IMR-90 (cell line): ENCODE results near the gene PRXL2B. TPM values are rescaled to one million over a fixed set of nuclear protein-coding genes. Genes with fewer than 3 reads are reported as not detected.

ENCODE experiments used
- ATAC-seq: fragments of 200-7000 bp; cut with Tn5 transposase; 2 replicates; pipeline ENCODE4 v1.9.1; 2020; ENCODE audit warnings: low read depth, mild to moderate bottlenecking, moderate library complexity
- BruUV-seq: library from RNA; stranded (reverse); fragments of 400-500 nt; replicated peaks from 2 replicates; lab custom pipeline; 2021; lab: Mats Ljungman, UMichigan
- CTCF ChIA-PET: fragments of 300-600 bp; formaldehyde crosslinking; extraction: SDS; loops from one replicate; lab custom pipeline; 2021; ENCODE audit warnings: antibody characterized with exemption; lab: Yijun Ruan, JAX
- POLR2A ChIA-PET: fragments of 300-600 bp; sonication (Branson Sonifier 250); formaldehyde crosslinking; loops from one replicate; lab custom pipeline; 2022; ENCODE audit warnings: antibody characterized with exemption; ENCODE audit not compliant: unreplicated experiment; lab: Charles Lee
- DNase-seq: peaks from one replicate; pipeline ENCODE4 v3.0.0; 2013
- H2AFZ ChIP-seq: replicated peaks from 2 replicates; pipeline ENCODE3; 2013; ENCODE audit warnings: low read length, mild to moderate bottlenecking; ENCODE audit not compliant: poor library complexity
- H2AK5ac ChIP-seq: 2 replicates; pipeline ENCODE4 v1.6.1; 2013; ENCODE audit warnings: low read depth, low read length, inconsistent platforms
- H2AK9ac ChIP-seq: replicated peaks from 2 replicates; pipeline ENCODE3; 2013; ENCODE audit warnings: mild to moderate bottlenecking, low read depth, low read length, moderate library complexity; ENCODE audit not compliant: poor library complexity
- H2BK120ac ChIP-seq: 2 replicates; pipeline ENCODE4 v1.6.1; 2013; ENCODE audit warnings: low read depth, low read length, inconsistent platforms
- H2BK15ac ChIP-seq: 3 replicates; pipeline ENCODE4 v1.6.1; 2013; ENCODE audit warnings: low read depth, low read length, inconsistent platforms
- H2BK20ac ChIP-seq: 2 replicates; pipeline ENCODE4 v1.6.1; 2013; ENCODE audit warnings: low read depth, mild to moderate bottlenecking, inconsistent platforms, low read length, moderate library complexity
- H2BK5ac ChIP-seq: 2 replicates; pipeline ENCODE4 v1.6.1; 2013; ENCODE audit warnings: mild to moderate bottlenecking, low read depth, low read length, inconsistent platforms; ENCODE audit not compliant: poor library complexity, severe bottlenecking
- H3K14ac ChIP-seq: replicated peaks from 2 replicates; pipeline ENCODE4 v1.6.1; 2013; ENCODE audit warnings: low read depth, low read length, inconsistent platforms
- H3K18ac ChIP-seq: 2 replicates; pipeline ENCODE4 v1.6.1; 2013; ENCODE audit warnings: low read depth, low read length, control low read depth
- H3K23ac ChIP-seq: 2 replicates; pipeline ENCODE4 v1.6.1; 2013; ENCODE audit warnings: low read depth, low read length, inconsistent platforms
- H3K27ac ChIP-seq: 2 replicates; pipeline ENCODE4 v1.5.1; 2013; ENCODE audit warnings: mild to moderate bottlenecking, control low read depth, low read length; ENCODE audit not compliant: insufficient read depth
- H3K27me3 ChIP-seq: 2 replicates; pipeline ENCODE4 v1.6.1; 2013; ENCODE audit warnings: low read length; ENCODE audit not compliant: control insufficient read depth, insufficient read depth
- H3K36me3 ChIP-seq: 2 replicates; pipeline ENCODE4 v1.6.1; 2013; ENCODE audit warnings: low read length, mixed read lengths; ENCODE audit not compliant: control insufficient read depth, insufficient read depth
- H3K4ac ChIP-seq: 2 replicates; pipeline ENCODE4 v1.6.1; 2013; ENCODE audit warnings: low read depth, low read length, inconsistent platforms
- H3K4me1 ChIP-seq: 2 replicates; pipeline ENCODE4 v1.6.1; 2013; ENCODE audit warnings: low read length, mixed read lengths; ENCODE audit not compliant: control insufficient read depth, insufficient read depth
- H3K4me2 ChIP-seq: 2 replicates; pipeline ENCODE4 v1.6.1; 2013; ENCODE audit warnings: low read depth, mild to moderate bottlenecking, control low read depth, low read length, moderate library complexity
- H3K4me3 ChIP-seq: 2 replicates; pipeline ENCODE4 v1.5.1; 2013; ENCODE audit warnings: low read depth, mild to moderate bottlenecking, control low read depth, low read length, moderate library complexity; ENCODE audit not compliant: insufficient read depth
- H3K56ac ChIP-seq: 2 replicates; pipeline ENCODE4 v1.6.1; 2013; ENCODE audit warnings: low read length, inconsistent platforms; ENCODE audit not compliant: insufficient read depth; ENCODE audit errors: extremely low read depth
- H3K79me1 ChIP-seq, 2 experiments: 2 replicates each; pipeline ENCODE4 v1.6.1; 2013; ENCODE audit warnings: low read length in 2 of 2, inconsistent platforms in 1 of 2, low read depth in 1 of 2
- H3K9ac ChIP-seq: 2 replicates; pipeline ENCODE4 v1.6.1; 2013; ENCODE audit warnings: low read depth, low read length, control low read depth
- H3K9me1 ChIP-seq: 2 replicates; pipeline ENCODE4 v1.6.1; 2013; ENCODE audit warnings: low read length, inconsistent platforms; ENCODE audit not compliant: insufficient read depth
- H3K9me3 ChIP-seq: 2 replicates; pipeline ENCODE4 v1.6.1; 2013; ENCODE audit warnings: low read length; ENCODE audit not compliant: control insufficient read depth, insufficient read depth
- H4K20me1 ChIP-seq: 2 replicates; pipeline ENCODE4 v1.6.1; 2013; ENCODE audit warnings: low read length, inconsistent platforms; ENCODE audit not compliant: insufficient read depth
- H4K5ac ChIP-seq: 2 replicates; pipeline ENCODE4 v1.6.1; 2013; ENCODE audit warnings: mild to moderate bottlenecking, low read depth, low read length, control low read depth
- H4K8ac ChIP-seq, 2 experiments: 2 replicates each; pipeline ENCODE4 v1.6.1; 2013; ENCODE audit warnings: low read depth in 2 of 2, low read length in 2 of 2, control low read depth in 1 of 2, inconsistent platforms in 1 of 2
- H4K91ac ChIP-seq: 2 replicates; pipeline ENCODE4 v1.6.1; 2013; ENCODE audit warnings: low read depth, low read length, inconsistent platforms; ENCODE audit not compliant: insufficient read depth
- BHLHE40 ChIP-seq: fragments of 150-350 bp; IDR thresholded peaks from 2 replicates; pipeline ENCODE4 v1.6.1; 2016; ENCODE audit warnings: mild to moderate bottlenecking, low read depth, low read length
- CEBPB ChIP-seq: IDR thresholded peaks from 2 replicates; pipeline ENCODE4 v1.6.1; 2012; ENCODE audit warnings: low read depth, low read length, improper control_type of control experiment
- CHD1 ChIP-seq: IDR thresholded peaks from 2 replicates; pipeline ENCODE4 v1.6.1; 2012; ENCODE audit warnings: low read depth, low read length, improper control_type of control experiment
- FOS ChIP-seq: fragments of 150-350 bp; IDR thresholded peaks from 2 replicates; pipeline ENCODE4 v1.6.1; 2016; ENCODE audit warnings: low read depth, low read length
- MAFK ChIP-seq: IDR thresholded peaks from 2 replicates; pipeline ENCODE4 v1.6.1; 2012; ENCODE audit warnings: low read depth, low read length, improper control_type of control experiment
- MAZ ChIP-seq: IDR thresholded peaks from 2 replicates; pipeline ENCODE4 v1.6.1; 2012; ENCODE audit warnings: low read depth, mild to moderate bottlenecking, low read length, improper control_type of control experiment, moderate library complexity, borderline replicate concordance
- POLR2A ChIP-seq: IDR thresholded peaks from 2 replicates; pipeline ENCODE4 v1.6.1; 2012; ENCODE audit warnings: mild to moderate bottlenecking, low read depth, low read length
- RAD21 ChIP-seq: IDR thresholded peaks from 2 replicates; pipeline ENCODE4 v1.6.1; 2012; ENCODE audit warnings: low read length, improper control_type of control experiment
- RCOR1 ChIP-seq: IDR thresholded peaks from 2 replicates; pipeline ENCODE4 v1.6.1; 2012; ENCODE audit warnings: mild to moderate bottlenecking, low read length, improper control_type of control experiment; ENCODE audit not compliant: insufficient replicate concordance
- RFX5 ChIP-seq: IDR thresholded peaks from 2 replicates; pipeline ENCODE4 v1.8.0; 2012; ENCODE audit warnings: low read depth, mild to moderate bottlenecking, low read length, moderate library complexity
- SMC3 ChIP-seq: fragments of 150-350 bp; IDR thresholded peaks from 2 replicates; pipeline ENCODE4 v1.6.1; 2016; ENCODE audit warnings: low read depth, mild to moderate bottlenecking, antibody characterized with exemption, low read length, moderate library complexity
- WGBS, 2 experiments: methylation state at CpG; one replicate each; pipeline versions ENCODE4 v1.1.5 to v1.1.7; 2013; ENCODE audit warnings: missing lambda C conversion rate in 2 of 2; ENCODE audit not compliant: insufficient read length in 1 of 2; ENCODE audit errors: extremely low coverage in 2 of 2; 5-methylcytosine and 5-hydroxymethylcytosine counted together
- dilution Hi-C: fragments of 300-500 bp; cut with HindIII; formaldehyde crosslinking; loops from one replicate; pipeline ENCODE4 v1.14.3; 2018; ENCODE audit warnings: low sequenced_read_pairs; ENCODE audit not compliant: unreplicated experiment
- in situ Hi-C: fragments of 300-500 bp; cut with MboI; formaldehyde crosslinking; loops from 3 replicates; pipeline ENCODE4 v1.14.3; 2019; ENCODE audit warnings: low sequenced_read_pairs, inconsistent platforms, mixed read lengths
- intact Hi-C: fragments of 100-400 bp; cut with micrococcal nuclease; formaldehyde crosslinking; loops from 2 replicates; pipeline ENCODE4 v1.10.0; 2022
- polyA plus RNA-seq, 3 experiments: library from polyadenylated mRNA; depleted of rRNA; stranded (reverse); fragments of >200 nt; gene quantifications; 2 replicates each; pipeline ENCODE4 v1.2.3, GENCODE V29; 2012; ENCODE audit warnings: low replicate concordance in 1 of 3
- total RNA-seq: library from RNA; depleted of rRNA; stranded (reverse); fragments of >200 nt; gene quantifications from 2 replicates; pipeline ENCODE4 v1.2.3, GENCODE V29; 2012
- TF ChIP-seq, protein P1 (sequence below): fragments of 150-350 bp; IDR thresholded peaks from 2 replicates; pipeline ENCODE4 v1.6.1; 2016; ENCODE audit warnings: low read depth, mild to moderate bottlenecking, low read length, moderate library complexity, borderline replicate concordance
- TF ChIP-seq, protein P2 (sequence below): conservative IDR thresholded peaks from 2 replicates; pipeline ENCODE4 v1.5.1; 2012; ENCODE audit warnings: mild to moderate bottlenecking, low read depth, low read length, improper control_type of control experiment
- TF ChIP-seq, protein P3 (sequence below): fragments of 150-350 bp; IDR thresholded peaks from 2 replicates; pipeline ENCODE4 v1.6.1; 2017; ENCODE audit warnings: mild to moderate bottlenecking, antibody characterized with exemption, low read length, low read depth

Gene PRXL2B
- total and polyA plus RNA-seq, 2 of the 4 experiments (the other 2 are of a cell fraction), result 10.9 to 22.3 TPM

DNA sequence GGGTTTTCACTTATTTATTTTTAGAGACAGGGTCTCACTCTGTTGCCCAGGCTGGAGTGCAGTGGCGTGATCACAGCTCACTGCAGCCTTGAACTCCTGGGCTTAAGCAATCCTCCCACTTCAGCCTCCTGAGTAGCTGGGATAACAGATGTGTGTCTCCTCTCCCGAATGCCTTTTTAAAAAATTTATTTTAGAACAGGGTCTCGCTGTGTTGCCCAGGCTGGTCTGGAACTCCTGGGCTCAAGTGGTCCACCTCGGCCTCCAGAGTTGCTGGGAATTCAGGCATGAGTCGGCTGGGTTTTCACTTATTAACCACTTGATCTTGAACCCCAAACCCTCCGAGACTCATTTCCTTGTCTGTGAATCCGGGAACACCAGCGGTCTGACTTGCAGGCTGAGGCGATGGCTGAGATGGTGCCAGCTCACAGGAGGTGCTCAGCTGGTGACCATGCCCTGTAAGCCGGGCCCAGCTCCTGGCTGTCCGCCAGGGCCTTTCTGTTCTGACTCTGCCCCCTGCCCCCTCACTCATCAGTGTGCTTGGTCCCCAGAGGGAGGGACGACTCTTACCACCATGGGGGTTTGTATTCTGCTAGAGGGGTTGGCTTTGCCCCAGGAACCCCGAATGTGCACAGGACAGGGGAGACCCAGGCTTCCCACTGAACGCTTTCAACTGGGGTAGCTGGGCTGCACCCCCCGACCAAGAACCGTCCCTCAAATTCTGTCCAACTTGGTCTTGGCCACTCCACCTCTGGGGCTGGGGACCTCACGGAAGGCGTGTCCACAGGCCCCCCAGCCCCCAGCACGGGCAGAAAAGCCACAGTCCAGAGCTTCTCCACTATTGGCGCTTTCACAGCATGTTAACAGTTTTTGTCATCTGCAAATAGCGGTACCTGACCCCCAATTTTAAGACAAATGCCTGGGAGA, 23.7 kb downstream of the PRXL2B start:
- 30% methylated on average over 8 of the region's 21 CpGs; no CpG with 5 or more reads in 1 of the 2 experiments for WGBS, 2 experiments
- no peaks in the 10 kb centered on the region for H3K79me1 ChIP-seq
- no peaks in the 10 kb centered on the region for H4K20me1 ChIP-seq
- no peak overlapping the region for H2BK20ac ChIP-seq
- no peak overlapping the region for H3K56ac ChIP-seq
- H2AK9ac ChIP-seq, result no peak overlapping the region
- no peak overlapping the region for H2AFZ ChIP-seq
- DNase-seq (no peak), ATAC-seq (no peak)
- no peak overlapping the region for H4K91ac ChIP-seq
- H3K27me3 ChIP-seq, result no peaks in the 10 kb centered on the region; the same call in 1 of the 2 replicates
- no peak overlapping the region for H3K4me3 ChIP-seq
- BruUV-seq, result no TSS peak
- H3K9me1 ChIP-seq, result no peaks in the 10 kb centered on the region
- no peak overlapping the region for H4K8ac ChIP-seq
- no peaks in the 10 kb centered on the region for H3K4me1 ChIP-seq
- no peak overlapping the region for H4K5ac ChIP-seq
- in situ Hi-C loops (no loop called here), intact Hi-C loops (no loop called here), dilution Hi-C loops (no loop called here)
- no peak overlapping the region for H3K23ac ChIP-seq
- no peak overlapping the region for H2AK5ac ChIP-seq
- H3K36me3 ChIP-seq, result no peaks in the 10 kb centered on the region
- POLR2A ChIA-PET, result no interaction called here
- TF ChIP-seq FOS (no peak), BHLHE40 (no peak), CEBPB (no peak), CHD1 (no peak), MAFK (no peak), MAZ (no peak), RFX5 (no peak), POLR2A (no peak), RCOR1 (no peak), SMC3 (no peak), RAD21 (no peak)
- TF ChIP-seq, protein P1, sequence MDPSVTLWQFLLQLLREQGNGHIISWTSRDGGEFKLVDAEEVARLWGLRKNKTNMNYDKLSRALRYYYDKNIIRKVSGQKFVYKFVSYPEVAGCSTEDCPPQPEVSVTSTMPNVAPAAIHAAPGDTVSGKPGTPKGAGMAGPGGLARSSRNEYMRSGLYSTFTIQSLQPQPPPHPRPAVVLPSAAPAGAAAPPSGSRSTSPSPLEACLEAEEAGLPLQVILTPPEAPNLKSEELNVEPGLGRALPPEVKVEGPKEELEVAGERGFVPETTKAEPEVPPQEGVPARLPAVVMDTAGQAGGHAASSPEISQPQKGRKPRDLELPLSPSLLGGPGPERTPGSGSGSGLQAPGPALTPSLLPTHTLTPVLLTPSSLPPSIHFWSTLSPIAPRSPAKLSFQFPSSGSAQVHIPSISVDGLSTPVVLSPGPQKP, result no peak
- TF ChIP-seq, protein P2, sequence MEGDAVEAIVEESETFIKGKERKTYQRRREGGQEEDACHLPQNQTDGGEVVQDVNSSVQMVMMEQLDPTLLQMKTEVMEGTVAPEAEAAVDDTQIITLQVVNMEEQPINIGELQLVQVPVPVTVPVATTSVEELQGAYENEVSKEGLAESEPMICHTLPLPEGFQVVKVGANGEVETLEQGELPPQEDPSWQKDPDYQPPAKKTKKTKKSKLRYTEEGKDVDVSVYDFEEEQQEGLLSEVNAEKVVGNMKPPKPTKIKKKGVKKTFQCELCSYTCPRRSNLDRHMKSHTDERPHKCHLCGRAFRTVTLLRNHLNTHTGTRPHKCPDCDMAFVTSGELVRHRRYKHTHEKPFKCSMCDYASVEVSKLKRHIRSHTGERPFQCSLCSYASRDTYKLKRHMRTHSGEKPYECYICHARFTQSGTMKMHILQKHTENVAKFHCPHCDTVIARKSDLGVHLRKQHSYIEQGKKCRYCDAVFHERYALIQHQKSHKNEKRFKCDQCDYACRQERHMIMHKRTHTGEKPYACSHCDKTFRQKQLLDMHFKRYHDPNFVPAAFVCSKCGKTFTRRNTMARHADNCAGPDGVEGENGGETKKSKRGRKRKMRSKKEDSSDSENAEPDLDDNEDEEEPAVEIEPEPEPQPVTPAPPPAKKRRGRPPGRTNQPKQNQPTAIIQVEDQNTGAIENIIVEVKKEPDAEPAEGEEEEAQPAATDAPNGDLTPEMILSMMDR, result no peak
- TF ChIP-seq, protein P3, sequence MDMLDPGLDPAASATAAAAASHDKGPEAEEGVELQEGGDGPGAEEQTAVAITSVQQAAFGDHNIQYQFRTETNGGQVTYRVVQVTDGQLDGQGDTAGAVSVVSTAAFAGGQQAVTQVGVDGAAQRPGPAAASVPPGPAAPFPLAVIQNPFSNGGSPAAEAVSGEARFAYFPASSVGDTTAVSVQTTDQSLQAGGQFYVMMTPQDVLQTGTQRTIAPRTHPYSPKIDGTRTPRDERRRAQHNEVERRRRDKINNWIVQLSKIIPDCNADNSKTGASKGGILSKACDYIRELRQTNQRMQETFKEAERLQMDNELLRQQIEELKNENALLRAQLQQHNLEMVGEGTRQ, result no peak
- H3K9me3 ChIP-seq, result 0 out of 2 replicates have a peak, but pooled peaks cover 1% of the 10 kb centered on the region
- H3K4ac ChIP-seq, result no peak overlapping the region
- H2BK15ac ChIP-seq, result no peak overlapping the region
- no peak overlapping the region for H3K4me2 ChIP-seq
- H2BK120ac ChIP-seq, result no peak overlapping the region
- H3K9ac ChIP-seq, result no peak overlapping the region
- no peak overlapping the region for H3K27ac ChIP-seq
- CTCF ChIA-PET, result no interaction called here
- H2BK5ac ChIP-seq, result no peak overlapping the region
- no peak overlapping the region for H3K14ac ChIP-seq
- no peak overlapping the region for H3K18ac ChIP-seq
